Activated T-helper 1 cell treated with anti-CD3 and anti-CD28 coated beads, Interleukin-12 subunit alpha, Interleukin-12 subunit beta, Interleukin-2, Interleukin-4 antibody, amounts not matched to agents 30 ng/mL and 10 ng/mL and 1 ng/mL, durations not matched to agents 14 hours and 24 hours and 36 hours (primary cell): ENCODE results near the gene JSRP1. TPM values are rescaled to one million over a fixed set of nuclear protein-coding genes. Genes with fewer than 3 reads are reported as not detected.

ENCODE experiments used
- DNase-seq: peaks from one replicate; pipeline ENCODE4 v3.0.0; 2021; ENCODE audit warnings: low spot score
- H3K27ac Mint-ChIP-seq: one replicate; pipeline ENCODE4 v1.8.0; 2021; ENCODE audit warnings: mild to moderate bottlenecking, mixed read lengths
- H3K27me3 Mint-ChIP-seq: one replicate; pipeline ENCODE4 v1.8.0; 2022; ENCODE audit warnings: mild to moderate bottlenecking, moderate library complexity, mixed read lengths; ENCODE audit not compliant: insufficient read depth
- H3K36me3 Mint-ChIP-seq: one replicate; pipeline ENCODE4 v1.8.0; 2021; ENCODE audit warnings: low read depth, mixed read lengths
- H3K4me1 Mint-ChIP-seq: one replicate; pipeline ENCODE4 v1.8.0; 2021; ENCODE audit warnings: low read depth, mixed read lengths
- H3K4me3 Mint-ChIP-seq: one replicate; pipeline ENCODE4 v1.8.0; 2021; ENCODE audit warnings: mild to moderate bottlenecking, moderate library complexity, mixed read lengths
- H3K9me3 Mint-ChIP-seq: one replicate; pipeline ENCODE4 v1.8.0; 2021; ENCODE audit warnings: mixed read lengths
- intact Hi-C: fragments of 100-400 bp; cut with micrococcal nuclease; formaldehyde crosslinking; loops from one replicate; pipeline ENCODE4 v1.15.1; 2024
- total RNA-seq: library from RNA; stranded (reverse); gene quantifications from 2 replicates; pipeline ENCODE4 v1.2.3, GENCODE V29; 2022

JSRP1 gene
- total RNA-seq, 1 donor from 2014 or later: not detected

GRCh38 chr19:2235381-2236063, 20.7 kb downstream of the JSRP1 start:
- DNase-seq: no peak
- intact Hi-C loops: loop anchor here (1.0 to 2.0 kb wide), 10 partner anchors 23 to 192 kb away; partner anchors contain the start of genes AP3D1, IZUMO4, MOB3A and TIMM13
- Mint-ChIP-seq H3K36me3 (peaks cover 40% of the 10 kb centered on the region), H3K27ac (peak overlapping the region; percentile 94), H3K27me3 (peaks cover 4% of the 10 kb centered on the region), H3K4me3 (peak overlapping the region; percentile 97), H3K4me1 (peaks cover 51% of the 10 kb centered on the region), H3K9me3 (no peaks in the 10 kb centered on the region)

GRCh38 chr19:2234996-2235380, 21.2 kb downstream of the JSRP1 start:
- H3K27ac Mint-ChIP-seq: peak overlapping the region; percentile 94
- H3K4me1 Mint-ChIP-seq: peaks cover 47% of the 10 kb centered on the region
- H3K4me3 Mint-ChIP-seq: peak overlapping the region; percentile 97
- no peak for DNase-seq
- H3K36me3 Mint-ChIP-seq: peaks cover 40% of the 10 kb centered on the region
- no peaks in the 10 kb centered on the region for H3K9me3 Mint-ChIP-seq
- peaks cover 4% of the 10 kb centered on the region for H3K27me3 Mint-ChIP-seq
- intact Hi-C loops: no loop called here

- peaks cover 35% of the 10 kb centered on the region for H3K4me1 Mint-ChIP-seq
- H3K9me3 Mint-ChIP-seq: no peaks in the 10 kb centered on the region
- peak overlapping the region; percentile 97 for H3K4me3 Mint-ChIP-seq
- intact Hi-C loops: no loop called here
- H3K36me3 Mint-ChIP-seq: peaks cover 38% of the 10 kb centered on the region
- H3K27ac Mint-ChIP-seq: peak overlapping the region; percentile 55
- DNase-seq: no peak
- peaks cover 4% of the 10 kb centered on the region for H3K27me3 Mint-ChIP-seq
Observed at GRCh38 chr19:2233601-2234280, 22.5 kb downstream of the JSRP1 start.

- peaks cover 4% of the 10 kb centered on the region for H3K27me3 Mint-ChIP-seq
- H3K4me1 Mint-ChIP-seq: peaks cover 23% of the 10 kb centered on the region
- no peak for DNase-seq
- no peak overlapping the region for H3K4me3 Mint-ChIP-seq
- intact Hi-C loops: no loop called here
- H3K27ac Mint-ChIP-seq: peak overlapping the region; percentile 48
- H3K36me3 Mint-ChIP-seq: peaks cover 26% of the 10 kb centered on the region
- no peaks in the 10 kb centered on the region for H3K9me3 Mint-ChIP-seq
Observed at GRCh38 chr19:2232286-2233151, 23.7 kb downstream of the JSRP1 start.

GRCh38 chr19:2231621-2232221, 24.5 kb downstream of the JSRP1 start:
- no peak for DNase-seq
- Mint-ChIP-seq H3K27me3 (peaks cover 4% of the 10 kb centered on the region), H3K36me3 (peaks cover 26% of the 10 kb centered on the region), H3K9me3 (no peaks in the 10 kb centered on the region), H3K27ac (no peak overlapping the region), H3K4me1 (peaks cover 21% of the 10 kb centered on the region), H3K4me3 (no peak overlapping the region)
- intact Hi-C loops: no loop called here

GRCh38 chr19:2230807-2231533, 25.2 kb downstream of the JSRP1 start:
- intact Hi-C loops: no loop called here
- Mint-ChIP-seq H3K27ac (no peak overlapping the region), H3K36me3 (peaks cover 23% of the 10 kb centered on the region)

GRCh38 chr19:2230033-2230531, 26.1 kb downstream of the JSRP1 start:
- intact Hi-C loops: no loop called here
- Mint-ChIP-seq H3K4me3 (no peak overlapping the region), H3K27ac (no peak overlapping the region), H3K36me3 (peaks cover 24% of the 10 kb centered on the region), H3K27me3 (no peaks in the 10 kb centered on the region), H3K9me3 (no peaks in the 10 kb centered on the region), H3K4me1 (peaks cover 12% of the 10 kb centered on the region)
- DNase-seq: no peak

More at GRCh38 chr19:2230807-2231533, 25.2 kb downstream of the JSRP1 start:
- DNase-seq: no peak
- H3K4me3 Mint-ChIP-seq: no peak overlapping the region
- H3K9me3 Mint-ChIP-seq: no peaks in the 10 kb centered on the region
- H3K4me1 Mint-ChIP-seq: peaks cover 15% of the 10 kb centered on the region
- H3K27me3 Mint-ChIP-seq: no peaks in the 10 kb centered on the region

GRCh38 chr19:2229103-2230032, 26.8 kb downstream of the JSRP1 start:
- Mint-ChIP-seq H3K4me3 (no peak overlapping the region), H3K4me1 (peaks cover 5% of the 10 kb centered on the region), H3K27ac (no peak overlapping the region), H3K9me3 (no peaks in the 10 kb centered on the region), H3K36me3 (peaks cover 28% of the 10 kb centered on the region), H3K27me3 (no peaks in the 10 kb centered on the region)
- DNase-seq: no peak
- intact Hi-C loops: no loop called here

- Mint-ChIP-seq H3K9me3 (no peaks in the 10 kb centered on the region), H3K27me3 (no peaks in the 10 kb centered on the region), H3K27ac (no peak overlapping the region), H3K4me3 (no peak overlapping the region), H3K4me1 (no peaks in the 10 kb centered on the region), H3K36me3 (peaks cover 27% of the 10 kb centered on the region)
- DNase-seq: no peak
- intact Hi-C loops: no loop called here
Observed at GRCh38 chr19:2228157-2229030, 27.8 kb downstream of the JSRP1 start.

- Mint-ChIP-seq H3K36me3 (peaks cover 24% of the 10 kb centered on the region), H3K27ac (no peak overlapping the region), H3K9me3 (no peaks in the 10 kb centered on the region), H3K4me1 (no peaks in the 10 kb centered on the region), H3K4me3 (no peak overlapping the region), H3K27me3 (no peaks in the 10 kb centered on the region)
- intact Hi-C loops: no loop called here
- no peak for DNase-seq
Observed at GRCh38 chr19:2227415-2228156, 28.6 kb downstream of the JSRP1 start.
